HG03354 (cell line): ENCODE results near the gene ZDHHC14.
A peak's percentile ranks its signal among the peaks of the same experiment; 100 is the strongest.

ENCODE experiments used
- ATAC-seq: cut with Tn5 transposase; IDR thresholded peaks from one replicate; pipeline ENCODE4 v1.9.1; 2021; ENCODE audit warnings: mild to moderate bottlenecking; ENCODE audit not compliant: unreplicated experiment, poor library complexity, severe bottlenecking

The ZDHHC14 gene

GRCh38 chr6:157483770-157484169 lies 102.8 kb downstream of the ZDHHC14 start:
- no peak for ATAC-seq

- no peak for ATAC-seq
These were observed 103.2 kb downstream of the ZDHHC14 start for GRCh38 chr6:157484181-157484580.

GRCh38 chr6:157486572-157486971 lies 105.6 kb downstream of the ZDHHC14 start:
- peak; percentile 63 for ATAC-seq

GRCh38 chr6:157487110-157487773 lies 106.3 kb downstream of the ZDHHC14 start:
- ATAC-seq = peak; percentile 18

GRCh38 chr6:157488058-157488457 lies 107.1 kb downstream of the ZDHHC14 start:
- no peak for ATAC-seq

GRCh38 chr6:157488716-157489118 lies 107.7 kb downstream of the ZDHHC14 start:
- no peak for ATAC-seq

- no peak for ATAC-seq
These were observed 109.8 kb downstream of the ZDHHC14 start for GRCh38 chr6:157490611-157491269.

GRCh38 chr6:157491571-157492232 lies 110.7 kb downstream of the ZDHHC14 start:
- no peak for ATAC-seq

GRCh38 chr6:157492249-157492648 lies 111.3 kb downstream of the ZDHHC14 start:
- no peak for ATAC-seq

- no peak for ATAC-seq
These were observed 111.8 kb downstream of the ZDHHC14 start for GRCh38 chr6:157492741-157493140.

GRCh38 chr6:157493173-157493572 lies 112.2 kb downstream of the ZDHHC14 start:
- ATAC-seq = no peak

- ATAC-seq = no peak
These were observed 112.6 kb downstream of the ZDHHC14 start for GRCh38 chr6:157493576-157493975.

GRCh38 chr6:157494132-157494710 lies 113.2 kb downstream of the ZDHHC14 start:
- ATAC-seq = no peak

- no peak for ATAC-seq
These were observed 115.6 kb downstream of the ZDHHC14 start for GRCh38 chr6:157496534-157497095.

- ATAC-seq = no peak
These were observed 116.6 kb downstream of the ZDHHC14 start for GRCh38 chr6:157497579-157497978.

- no peak for ATAC-seq
These were observed 117.8 kb downstream of the ZDHHC14 start for GRCh38 chr6:157498817-157499216.

- no peak for ATAC-seq
These were observed 119.0 kb downstream of the ZDHHC14 start for GRCh38 chr6:157500022-157500421.

GRCh38 chr6:157503018-157503747 lies 122.2 kb downstream of the ZDHHC14 start:
- ATAC-seq = no peak

- no peak for ATAC-seq
These were observed 125.0 kb downstream of the ZDHHC14 start for GRCh38 chr6:157505912-157506491.
